ENCODE results near the gene ELK1.

DNA sequence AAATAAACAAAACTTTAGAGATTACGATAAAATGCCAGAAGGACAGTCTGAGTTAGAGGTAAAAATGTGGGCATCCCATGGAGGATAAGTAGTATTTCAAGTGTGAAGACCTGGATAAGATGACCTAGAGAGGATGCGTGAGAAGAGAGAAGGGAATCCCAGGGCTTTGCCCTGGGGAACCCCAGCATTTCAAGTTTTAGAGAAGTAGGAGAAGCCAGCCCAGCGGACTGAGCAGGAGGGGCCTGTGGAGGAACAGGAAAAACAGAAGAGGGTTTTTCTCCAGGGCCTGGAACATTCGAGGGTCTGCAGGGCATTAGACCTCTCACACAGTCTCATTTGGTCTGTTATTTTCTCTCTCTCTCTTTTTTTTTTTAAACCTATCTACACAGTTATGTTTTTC lies 17.7 kb downstream of the ELK1 start:
- TF ChIP-seq, protein P1, sequence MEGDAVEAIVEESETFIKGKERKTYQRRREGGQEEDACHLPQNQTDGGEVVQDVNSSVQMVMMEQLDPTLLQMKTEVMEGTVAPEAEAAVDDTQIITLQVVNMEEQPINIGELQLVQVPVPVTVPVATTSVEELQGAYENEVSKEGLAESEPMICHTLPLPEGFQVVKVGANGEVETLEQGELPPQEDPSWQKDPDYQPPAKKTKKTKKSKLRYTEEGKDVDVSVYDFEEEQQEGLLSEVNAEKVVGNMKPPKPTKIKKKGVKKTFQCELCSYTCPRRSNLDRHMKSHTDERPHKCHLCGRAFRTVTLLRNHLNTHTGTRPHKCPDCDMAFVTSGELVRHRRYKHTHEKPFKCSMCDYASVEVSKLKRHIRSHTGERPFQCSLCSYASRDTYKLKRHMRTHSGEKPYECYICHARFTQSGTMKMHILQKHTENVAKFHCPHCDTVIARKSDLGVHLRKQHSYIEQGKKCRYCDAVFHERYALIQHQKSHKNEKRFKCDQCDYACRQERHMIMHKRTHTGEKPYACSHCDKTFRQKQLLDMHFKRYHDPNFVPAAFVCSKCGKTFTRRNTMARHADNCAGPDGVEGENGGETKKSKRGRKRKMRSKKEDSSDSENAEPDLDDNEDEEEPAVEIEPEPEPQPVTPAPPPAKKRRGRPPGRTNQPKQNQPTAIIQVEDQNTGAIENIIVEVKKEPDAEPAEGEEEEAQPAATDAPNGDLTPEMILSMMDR (IDR thresholded peaks at IDR 0.05), result no peak
- no peak for TF ChIP-seq POLR2A (IDR thresholded peaks at IDR 0.05)
